PC-3 (cell line): ENCODE results near the gene TP63. TPM values are rescaled to one million over a fixed set of nuclear protein-coding genes. Genes with fewer than 3 reads are reported as not detected.

Experiments
- ATAC-seq: fragments of 200-7000 bp; cut with Tn5 transposase; 2 replicates; pipeline ENCODE4 v1.9.1; 2020; ENCODE audit warnings: mild to moderate bottlenecking, moderate library complexity
- BruUV-seq: library from RNA; stranded (reverse); fragments of 400-500 nt; replicated peaks from 2 replicates; lab custom pipeline; 2021; lab: Mats Ljungman, UMichigan
- CTCF ChIA-PET: fragments of 300-600 bp; sonication (Branson Sonifier 250); formaldehyde crosslinking; loops from one replicate; lab custom pipeline; 2022; ENCODE audit warnings: antibody characterized with exemption; lab: Charles Lee
- POLR2A ChIA-PET: fragments of 300-600 bp; sonication (Branson Sonifier 250); formaldehyde crosslinking; loops from one replicate; lab custom pipeline; 2022; ENCODE audit warnings: antibody characterized with exemption; ENCODE audit not compliant: unreplicated experiment; lab: Charles Lee
- DNase-seq: peaks from one replicate; pipeline ENCODE4 v3.0.0-alpha.2; 2015
- H2AFZ ChIP-seq: fragments of 300-600 bp; sonication (generic); 2 replicates; pipeline ENCODE4 v1.6.0; 2016; ENCODE audit warnings: antibody characterized with exemption, low read length
- H3F3A ChIP-seq: fragments of 300-600 bp; sonication (generic); one replicate; pipeline ENCODE4 v1.6.0; 2017; ENCODE audit warnings: antibody characterized with exemption, low read length, control low read depth, mild to moderate bottlenecking; ENCODE audit not compliant: unreplicated experiment
- H3K27ac ChIP-seq: fragments of 300-600 bp; sonication (generic); 2 replicates; pipeline ENCODE4 v1.5.1; 2016; ENCODE audit warnings: mild to moderate bottlenecking, low read length
- H3K27me3 ChIP-seq: fragments of 300-600 bp; sonication (generic); 2 replicates; pipeline ENCODE4 v1.6.1; 2016; ENCODE audit warnings: low read length, mixed read lengths
- H3K36me3 ChIP-seq: fragments of 300-600 bp; sonication (generic); 2 replicates; pipeline ENCODE4 v1.6.1; 2016; ENCODE audit warnings: low read depth, mixed run types, low read length, mixed read lengths
- H3K4me1 ChIP-seq: fragments of 300-600 bp; sonication (generic); 2 replicates; pipeline ENCODE4 v1.5.1; 2016; ENCODE audit warnings: low read length; ENCODE audit not compliant: insufficient read depth
- H3K4me2 ChIP-seq: fragments of 300-600 bp; sonication (generic); 2 replicates; pipeline ENCODE4 v1.6.0; 2016; ENCODE audit warnings: low read length
- H3K4me3 ChIP-seq: fragments of 300-600 bp; sonication (generic); 2 replicates; pipeline ENCODE4 v1.5.1; 2016; ENCODE audit warnings: mild to moderate bottlenecking, low read length, mixed read lengths
- H3K79me2 ChIP-seq: fragments of 300-600 bp; sonication (generic); 2 replicates; pipeline ENCODE4 v1.6.1; 2017; ENCODE audit warnings: low read length, mixed read lengths
- H3K9ac ChIP-seq: fragments of 300-600 bp; sonication (generic); 2 replicates; pipeline ENCODE4 v1.6.0; 2016; ENCODE audit warnings: mild to moderate bottlenecking, low read length
- H3K9me2 ChIP-seq: fragments of 300-600 bp; sonication (generic); replicated peaks from 2 replicates; pipeline ENCODE4 v1.6.1; 2016; ENCODE audit warnings: mixed run types, low read length, mixed read lengths
- H3K9me3 ChIP-seq: fragments of 300-600 bp; sonication (generic); 2 replicates; pipeline ENCODE4 v1.6.1; 2016; ENCODE audit warnings: low read length, mixed read lengths
- H4K20me1 ChIP-seq: fragments of 300-600 bp; sonication (generic); 2 replicates; pipeline ENCODE4 v1.6.1; 2016; ENCODE audit warnings: low read length, mixed read lengths
- CTCF ChIP-seq: fragments of 300-600 bp; sonication (generic); conservative IDR thresholded peaks from 2 replicates; pipeline ENCODE4 v1.5.1; 2017; ENCODE audit warnings: antibody characterized with exemption, low read depth, mild to moderate bottlenecking, low read length
- EZH2 ChIP-seq: fragments of 300-600 bp; sonication (generic); IDR thresholded peaks from one replicate; pipeline ENCODE4 v1.6.1; 2017; ENCODE audit warnings: antibody characterized with exemption, mild to moderate bottlenecking, low read length; ENCODE audit not compliant: unreplicated experiment
- EZH2phosphoT487 ChIP-seq: fragments of 300-600 bp; sonication (generic); IDR thresholded peaks from 2 replicates; pipeline ENCODE4 v1.6.1; 2018; ENCODE audit warnings: mild to moderate bottlenecking, antibody characterized with exemption, low read length, borderline replicate concordance
- intact Hi-C: fragments of 100-400 bp; cut with micrococcal nuclease; formaldehyde crosslinking; loops from 2 replicates; pipeline ENCODE4 v1.9.0; 2023
- total RNA-seq: library from RNA; depleted of rRNA; stranded (reverse); fragments of >200 nt; gene quantifications from 2 replicates; pipeline ENCODE4 v1.2.3, GENCODE V29; 2014

TP63 gene
- total RNA-seq, 1 experiment from 2014 or later = 0.29 TPM

- POLR2A ChIA-PET = interaction anchor here (0.5 to 0.6 kb wide), 3 partner anchors 26 to 83 kb away, joined by 3 to 14 read pairs (median 4); no protein-coding TSS in a partner anchor
Observed at GRCh38 chr3:189824629-189825312, 193.6 kb downstream of the TP63 start.

GRCh38 chr3:189826566-189826965 lies 195.4 kb downstream of the TP63 start:
- no peak overlapping the region for H3K9ac ChIP-seq
- no peaks in the 10 kb centered on the region for H3K9me3 ChIP-seq
- no peaks in the 10 kb centered on the region for H3K36me3 ChIP-seq
- H3F3A ChIP-seq = no peaks in the 10 kb centered on the region
- H3K4me1 ChIP-seq = peaks cover 21% of the 10 kb centered on the region
- H3K79me2 ChIP-seq = no peaks in the 10 kb centered on the region
- H3K4me2 ChIP-seq = no peak overlapping the region
- no peak overlapping the region for H3K4me3 ChIP-seq
- ChIA-PET POLR2A (interaction anchor here (0.6 kb wide), 1 partner anchor 98 kb away, joined by 3 read pairs; no protein-coding TSS in a partner anchor), CTCF (no interaction called here)
- intact Hi-C loops = no loop called here
- TF ChIP-seq EZH2 (no peak), CTCF (no peak), EZH2phosphoT487 (no peak)
- no peak overlapping the region for H2AFZ ChIP-seq
- no peaks in the 10 kb centered on the region for H4K20me1 ChIP-seq
- DNase-seq (no peak), ATAC-seq (no peak)
- BruUV-seq = no TSS peak
- no peaks in the 10 kb centered on the region for H3K27me3 ChIP-seq
- H3K27ac ChIP-seq = no peak overlapping the region
- H3K9me2 ChIP-seq = no peaks in the 10 kb centered on the region

More at GRCh38 chr3:189824629-189825312, 193.6 kb downstream of the TP63 start:
- ATAC-seq (peak; percentile 81), DNase-seq (peak; percentile 91)
- H3K4me1 ChIP-seq = peaks cover 36% of the 10 kb centered on the region
- H3F3A ChIP-seq = peaks cover 5% of the 10 kb centered on the region
- peak overlapping the region; percentile 1; the same call in 1 of the 2 replicates for H3K9ac ChIP-seq
- intact Hi-C loops = loop anchor here (5.0 kb wide), 2 partner anchors 427 to 552 kb away; no protein-coding TSS in a partner anchor
- BruUV-seq = no TSS peak
- no peaks in the 10 kb centered on the region for H3K9me3 ChIP-seq
- peak overlapping the region; percentile 48 for H3K27ac ChIP-seq
- H3K9me2 ChIP-seq = no peaks in the 10 kb centered on the region
- H3K4me2 ChIP-seq = peak overlapping the region; percentile 18; the same call in 1 of the 2 replicates
- CTCF ChIA-PET = interaction anchor here (0.6 to 1.0 kb wide), 2 partner anchors 122 to 124 kb away, joined by 4 to 6 read pairs; no protein-coding TSS in a partner anchor
- no peaks in the 10 kb centered on the region for H3K79me2 ChIP-seq
- no peak overlapping the region for H3K4me3 ChIP-seq
- H4K20me1 ChIP-seq = no peaks in the 10 kb centered on the region
- H3K27me3 ChIP-seq = no peaks in the 10 kb centered on the region
- H2AFZ ChIP-seq = peak overlapping the region; percentile 16
- TF ChIP-seq CTCF = no peak
- no peak for TF ChIP-seq EZH2
- TF ChIP-seq EZH2phosphoT487 = no peak
- no peaks in the 10 kb centered on the region for H3K36me3 ChIP-seq

- Histone ChIP-seq H3K27ac (no peak overlapping the region), H4K20me1 (no peaks in the 10 kb centered on the region), H3K9ac (no peak overlapping the region), H3K4me1 (peaks cover 16% of the 10 kb centered on the region), H3F3A (no peaks in the 10 kb centered on the region), H2AFZ (no peak overlapping the region), H3K4me3 (no peak overlapping the region), H3K36me3 (no peaks in the 10 kb centered on the region), H3K4me2 (no peak overlapping the region), H3K9me3 (no peaks in the 10 kb centered on the region), H3K79me2 (no peaks in the 10 kb centered on the region), H3K9me2 (no peaks in the 10 kb centered on the region), H3K27me3 (no peaks in the 10 kb centered on the region)
- BruUV-seq = no TSS peak
- ATAC-seq (no peak), DNase-seq (no peak)
- POLR2A ChIA-PET = no interaction called here
- intact Hi-C loops = no loop called here
- no peak for TF ChIP-seq EZH2
- no peak for TF ChIP-seq EZH2phosphoT487
- no peak for TF ChIP-seq CTCF
- CTCF ChIA-PET = no interaction called here
Observed at GRCh38 chr3:189827108-189827507, 195.9 kb downstream of the TP63 start.
